Cardiac fibroblast (primary cell): ENCODE measurements around the gene GFPT2.

ENCODE experiments used
- DNase-seq, 2 donors: peaks; one replicate each; pipeline versions ENCODE4 v3.0.0 to v3.0.0-alpha.2; 2010; ENCODE audit warnings: low read depth in 2 of 2
- H3K4me3 ChIP-seq, 2 donors: replicated peaks in 1 of 2; 1 replicate in 1 of 2; 2 replicates in 1 of 2; pipeline ENCODE4 v1.5.1; 2011; ENCODE audit warnings: low read depth in 2 of 2, low read length in 2 of 2, mild to moderate bottlenecking in 2 of 2, moderate library complexity in 1 of 2
- TF ChIP-seq, protein P1 (sequence below): IDR thresholded peaks from one replicate; pipeline ENCODE4 v1.5.1; 2011; ENCODE audit warnings: low read depth, mild to moderate bottlenecking, low read length, inconsistent platforms

Gene GFPT2

DNA sequence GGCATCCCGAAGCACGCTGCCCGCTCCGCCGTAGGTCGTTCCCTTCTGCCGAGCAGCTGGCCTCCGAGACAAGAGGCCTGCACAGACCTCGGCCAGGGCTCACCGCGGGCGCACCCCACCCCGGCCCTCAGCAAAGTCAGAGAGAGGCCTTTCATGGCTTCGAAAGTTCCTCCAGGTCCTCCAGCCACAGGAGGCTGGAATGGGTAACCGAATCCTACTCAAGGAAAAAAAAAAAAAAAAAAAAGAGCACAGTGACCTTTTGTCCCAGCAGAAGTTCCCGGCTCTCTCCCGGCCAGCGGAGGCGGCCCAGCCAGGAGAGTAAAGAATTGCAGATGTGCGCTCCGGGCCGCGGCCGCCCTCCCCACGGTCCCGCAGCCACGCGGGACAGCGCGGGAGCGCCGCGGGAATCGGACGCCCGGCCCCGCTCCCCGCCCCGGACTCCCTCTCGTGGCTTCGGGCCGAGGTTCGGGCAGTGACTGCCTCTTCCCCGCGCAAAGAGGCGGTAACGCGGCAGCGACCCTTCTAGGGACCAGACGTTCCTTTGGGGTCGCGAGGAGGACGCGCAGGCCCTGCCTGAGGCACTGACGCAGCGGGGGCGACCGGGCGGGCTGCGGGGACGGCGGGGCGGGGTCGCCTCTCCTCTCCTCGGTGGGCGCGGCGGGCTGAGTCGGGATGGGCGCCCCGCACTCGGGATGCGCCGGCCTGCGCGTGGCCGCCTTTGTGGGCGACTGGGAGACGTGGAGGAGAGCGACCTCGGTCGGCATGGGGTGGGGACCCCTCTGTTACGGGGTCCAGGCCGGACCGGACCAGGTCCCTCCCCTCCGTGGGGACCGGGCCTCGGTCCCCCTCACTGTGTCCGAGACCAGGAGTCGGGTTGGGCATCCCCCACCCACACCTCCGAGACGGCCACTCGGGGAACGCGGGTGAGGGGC is 754 bp downstream of the GFPT2 start:
- DNase-seq = peak; percentile 36 to 57
- TF ChIP-seq, protein P1, sequence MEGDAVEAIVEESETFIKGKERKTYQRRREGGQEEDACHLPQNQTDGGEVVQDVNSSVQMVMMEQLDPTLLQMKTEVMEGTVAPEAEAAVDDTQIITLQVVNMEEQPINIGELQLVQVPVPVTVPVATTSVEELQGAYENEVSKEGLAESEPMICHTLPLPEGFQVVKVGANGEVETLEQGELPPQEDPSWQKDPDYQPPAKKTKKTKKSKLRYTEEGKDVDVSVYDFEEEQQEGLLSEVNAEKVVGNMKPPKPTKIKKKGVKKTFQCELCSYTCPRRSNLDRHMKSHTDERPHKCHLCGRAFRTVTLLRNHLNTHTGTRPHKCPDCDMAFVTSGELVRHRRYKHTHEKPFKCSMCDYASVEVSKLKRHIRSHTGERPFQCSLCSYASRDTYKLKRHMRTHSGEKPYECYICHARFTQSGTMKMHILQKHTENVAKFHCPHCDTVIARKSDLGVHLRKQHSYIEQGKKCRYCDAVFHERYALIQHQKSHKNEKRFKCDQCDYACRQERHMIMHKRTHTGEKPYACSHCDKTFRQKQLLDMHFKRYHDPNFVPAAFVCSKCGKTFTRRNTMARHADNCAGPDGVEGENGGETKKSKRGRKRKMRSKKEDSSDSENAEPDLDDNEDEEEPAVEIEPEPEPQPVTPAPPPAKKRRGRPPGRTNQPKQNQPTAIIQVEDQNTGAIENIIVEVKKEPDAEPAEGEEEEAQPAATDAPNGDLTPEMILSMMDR = no peak
- peak overlapping the region; percentile 84 to 89 for H3K4me3 ChIP-seq

DNA sequence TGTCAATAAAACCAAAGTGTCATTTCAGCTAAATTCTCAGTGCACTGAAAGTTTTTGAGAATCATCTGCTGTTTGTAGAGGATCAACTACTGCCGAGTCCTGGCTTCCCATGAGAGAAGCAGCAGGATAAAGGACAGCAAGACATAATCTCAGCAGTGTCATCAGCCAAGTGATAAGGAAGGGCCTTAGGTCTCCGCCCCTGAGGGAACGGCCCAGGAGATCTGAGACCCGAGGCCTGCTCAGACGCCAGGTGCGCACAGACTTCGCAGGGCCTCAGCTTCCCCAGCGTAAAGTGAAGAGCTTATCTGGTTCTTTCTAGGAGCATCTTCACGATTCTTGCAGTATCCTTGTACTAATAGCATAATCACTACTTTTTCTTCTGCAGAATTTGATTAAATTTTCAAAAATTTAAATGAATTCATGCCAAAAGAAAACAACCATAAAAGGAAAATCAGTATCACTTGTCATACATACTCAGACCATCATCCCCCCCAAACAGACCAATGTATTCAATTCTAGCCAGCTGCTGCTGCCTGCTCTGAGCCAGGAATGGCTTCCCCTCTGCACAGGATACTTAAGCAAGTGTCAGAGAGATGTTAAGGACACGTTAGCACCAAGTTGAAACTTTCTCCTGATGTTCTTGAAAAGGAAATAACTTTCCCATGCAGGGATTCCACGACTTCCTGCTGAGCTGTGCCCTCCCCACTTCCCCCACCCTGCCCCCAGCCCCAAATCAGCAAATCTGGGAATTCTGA is 2.2 kb downstream of the GFPT2 start:
- peak overlapping the region; percentile 84 to 89 for H3K4me3 ChIP-seq
- TF ChIP-seq, protein P1 = no peak
- DNase-seq = no peak

DNA sequence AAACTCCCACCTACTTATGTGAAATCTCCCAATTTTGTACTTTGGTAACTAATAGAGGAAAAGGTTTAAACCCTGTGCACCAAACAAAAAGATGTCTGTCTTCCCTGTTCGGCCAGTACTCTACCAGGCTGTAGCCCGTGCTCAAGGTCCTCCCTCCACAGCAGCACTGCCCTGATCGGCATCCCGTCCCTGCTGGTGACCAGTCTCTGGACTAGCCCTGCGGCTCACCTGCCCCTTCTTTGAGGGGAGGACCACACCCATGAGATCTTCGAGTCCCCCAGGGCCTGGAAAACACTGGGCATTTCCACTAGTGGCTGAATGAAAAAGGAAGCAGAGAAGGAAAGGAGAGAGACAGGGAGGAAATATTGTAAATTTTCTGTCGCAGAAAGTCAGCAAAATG is 2.8 kb downstream of the GFPT2 start:
- TF ChIP-seq, protein P1 = no peak
- peak overlapping the region in 1 of 2 donors; percentile 89 for H3K4me3 ChIP-seq
- no peak for DNase-seq

DNA sequence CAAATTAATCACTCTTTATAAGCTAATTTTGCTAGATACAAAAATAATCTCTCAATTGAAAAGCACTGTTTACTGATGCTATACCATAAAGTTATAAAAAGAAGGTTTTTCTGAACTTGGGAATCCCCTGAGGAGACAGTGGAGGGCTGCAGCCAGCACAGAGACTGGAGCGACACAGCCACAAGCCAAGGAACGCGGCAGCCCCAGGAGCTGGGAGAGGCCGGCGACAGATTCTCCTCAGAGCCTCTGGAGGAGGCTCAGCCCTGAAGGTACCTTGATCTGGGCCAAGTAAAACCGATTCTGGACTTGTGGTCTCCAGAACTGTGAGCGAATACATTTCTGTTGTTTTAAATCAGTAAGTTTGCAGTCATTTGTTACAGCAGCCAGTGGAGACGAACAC is 3.7 kb downstream of the GFPT2 start:
- TF ChIP-seq, protein P1 = no peak
- DNase-seq = no peak
- H3K4me3 ChIP-seq = no peak overlapping the region

DNA sequence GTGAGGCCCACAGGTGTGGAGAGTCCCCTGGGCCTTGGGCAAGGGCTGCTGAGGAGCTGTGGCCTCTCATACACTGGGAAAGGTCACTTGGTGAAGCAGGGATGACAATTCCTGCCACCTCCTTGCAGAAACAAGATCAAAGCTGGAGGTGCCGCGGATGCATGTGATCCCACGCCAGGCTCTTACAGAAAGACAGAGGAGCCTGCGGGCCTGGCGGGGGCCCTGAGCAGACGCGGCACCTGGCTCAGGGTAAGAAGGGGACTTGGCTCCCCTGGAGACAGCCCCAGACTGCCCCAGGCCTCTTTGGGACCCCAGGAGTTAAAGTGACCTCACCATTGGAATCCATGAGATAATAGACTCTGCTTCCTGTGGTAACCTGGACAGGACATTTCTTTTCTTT is 4.8 kb downstream of the GFPT2 start:
- no peak overlapping the region for H3K4me3 ChIP-seq
- TF ChIP-seq, protein P1 = no peak
- DNase-seq = no peak

DNA sequence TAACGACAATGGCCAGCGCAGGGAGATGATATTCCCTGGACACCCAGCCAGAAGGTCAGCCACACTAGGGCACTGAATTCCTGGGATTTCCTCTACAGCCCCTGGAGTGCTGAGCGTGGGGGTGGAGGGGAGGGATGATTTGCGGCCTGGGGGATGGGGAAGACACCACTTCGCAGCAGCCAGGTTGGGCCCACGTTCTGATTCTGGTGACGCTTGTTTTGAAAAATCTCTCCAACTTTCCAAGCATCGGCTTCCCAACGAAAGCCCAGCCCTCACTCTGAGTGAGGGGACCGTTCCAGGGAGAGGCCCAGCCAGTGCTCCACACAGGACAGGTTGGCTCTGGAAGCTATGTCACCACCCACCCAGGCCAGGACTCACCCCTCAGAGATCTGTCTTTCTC is 5.4 kb downstream of the GFPT2 start:
- no peak for DNase-seq
- TF ChIP-seq, protein P1 = no peak

More for the DNA sequence above, 5.4 kb downstream of the GFPT2 start:
- no peak overlapping the region for H3K4me3 ChIP-seq
